ENCODE measurements around the gene ITGB2.

ITGB2 gene

DNA sequence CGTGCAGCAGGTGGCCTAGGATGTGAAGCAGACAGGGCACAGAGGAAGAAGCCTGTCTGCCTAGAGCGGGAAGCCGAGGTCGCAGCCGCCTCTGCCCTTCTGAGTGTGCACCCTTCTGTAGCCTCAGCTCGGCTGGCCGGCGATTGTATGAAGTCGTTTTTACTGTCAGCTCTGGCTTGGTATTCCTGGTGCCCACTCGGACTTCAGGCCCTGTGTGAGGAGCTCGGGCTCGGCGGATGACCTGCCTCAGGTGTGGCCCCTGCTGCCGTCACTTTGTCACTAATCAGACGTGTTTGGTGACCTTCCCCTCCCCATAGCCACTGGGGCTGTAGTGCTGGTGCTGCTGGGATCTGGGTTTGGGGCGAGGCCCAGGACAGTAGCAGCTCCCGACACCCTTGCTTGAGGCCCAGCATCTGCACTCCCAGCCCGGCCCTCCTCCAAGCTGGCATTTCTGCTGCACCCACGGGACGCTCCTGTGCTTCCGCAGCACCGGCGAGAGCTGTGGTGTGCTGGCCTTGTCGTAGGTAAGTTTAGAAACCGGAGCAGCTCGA is 37.3 kb upstream of the ITGB2 start:
- H3K4me3 ChIP-seq (ENCODE audit: low read depth, low read length), result no peak overlapping the region
- TF ChIP-seq, protein P1, sequence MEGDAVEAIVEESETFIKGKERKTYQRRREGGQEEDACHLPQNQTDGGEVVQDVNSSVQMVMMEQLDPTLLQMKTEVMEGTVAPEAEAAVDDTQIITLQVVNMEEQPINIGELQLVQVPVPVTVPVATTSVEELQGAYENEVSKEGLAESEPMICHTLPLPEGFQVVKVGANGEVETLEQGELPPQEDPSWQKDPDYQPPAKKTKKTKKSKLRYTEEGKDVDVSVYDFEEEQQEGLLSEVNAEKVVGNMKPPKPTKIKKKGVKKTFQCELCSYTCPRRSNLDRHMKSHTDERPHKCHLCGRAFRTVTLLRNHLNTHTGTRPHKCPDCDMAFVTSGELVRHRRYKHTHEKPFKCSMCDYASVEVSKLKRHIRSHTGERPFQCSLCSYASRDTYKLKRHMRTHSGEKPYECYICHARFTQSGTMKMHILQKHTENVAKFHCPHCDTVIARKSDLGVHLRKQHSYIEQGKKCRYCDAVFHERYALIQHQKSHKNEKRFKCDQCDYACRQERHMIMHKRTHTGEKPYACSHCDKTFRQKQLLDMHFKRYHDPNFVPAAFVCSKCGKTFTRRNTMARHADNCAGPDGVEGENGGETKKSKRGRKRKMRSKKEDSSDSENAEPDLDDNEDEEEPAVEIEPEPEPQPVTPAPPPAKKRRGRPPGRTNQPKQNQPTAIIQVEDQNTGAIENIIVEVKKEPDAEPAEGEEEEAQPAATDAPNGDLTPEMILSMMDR (IDR thresholded peaks at IDR 0.05; ENCODE audit: low read depth, low read length, missing control alignments), result no peak
- DNase-seq (ENCODE audit: low read depth), result no peak

DNA sequence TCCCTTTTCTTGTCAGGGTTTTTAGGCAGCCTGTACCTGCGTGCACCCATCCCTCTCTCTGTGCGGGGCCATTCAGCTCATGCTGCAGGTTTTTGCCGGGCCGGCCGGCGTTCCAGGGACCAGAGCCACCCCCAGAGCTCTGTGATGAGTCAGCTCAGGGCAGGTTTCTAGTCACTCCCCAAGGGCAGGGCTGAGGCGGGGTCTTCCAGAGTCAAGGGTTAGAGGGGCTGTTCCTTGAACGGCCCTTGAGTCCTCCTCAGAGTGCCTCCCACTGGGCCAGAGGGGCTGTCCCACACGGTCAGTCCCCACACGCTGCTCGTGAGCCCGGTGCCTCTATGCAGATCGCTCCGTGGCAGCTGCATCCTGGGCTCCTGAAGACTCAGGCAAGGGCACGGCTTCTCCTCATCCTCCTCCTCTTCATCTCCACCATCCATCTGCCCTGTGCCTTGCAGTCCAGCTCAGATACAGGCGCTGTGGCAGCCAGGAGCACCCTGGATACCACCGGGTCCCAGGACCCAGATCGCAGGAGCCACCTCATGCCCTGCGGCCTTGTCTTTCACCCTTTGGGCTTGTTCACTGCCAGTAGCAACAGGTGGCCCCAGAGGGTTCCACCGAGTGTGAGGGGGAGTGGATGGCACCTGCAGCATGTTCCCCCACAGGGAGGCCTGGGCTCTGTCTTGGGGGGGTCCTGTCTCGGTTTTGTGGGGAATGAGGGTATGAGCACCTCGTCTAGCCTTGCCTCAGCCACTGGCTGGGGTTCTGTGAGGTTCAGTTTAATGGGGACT is 36.5 kb upstream of the ITGB2 start:
- TF ChIP-seq, protein P1 (IDR thresholded peaks at IDR 0.05; ENCODE audit: low read depth, low read length, missing control alignments), result no peak
- H3K4me3 ChIP-seq (ENCODE audit: low read depth, low read length), result no peak overlapping the region
- no peak for DNase-seq (ENCODE audit: low read depth)

DNA sequence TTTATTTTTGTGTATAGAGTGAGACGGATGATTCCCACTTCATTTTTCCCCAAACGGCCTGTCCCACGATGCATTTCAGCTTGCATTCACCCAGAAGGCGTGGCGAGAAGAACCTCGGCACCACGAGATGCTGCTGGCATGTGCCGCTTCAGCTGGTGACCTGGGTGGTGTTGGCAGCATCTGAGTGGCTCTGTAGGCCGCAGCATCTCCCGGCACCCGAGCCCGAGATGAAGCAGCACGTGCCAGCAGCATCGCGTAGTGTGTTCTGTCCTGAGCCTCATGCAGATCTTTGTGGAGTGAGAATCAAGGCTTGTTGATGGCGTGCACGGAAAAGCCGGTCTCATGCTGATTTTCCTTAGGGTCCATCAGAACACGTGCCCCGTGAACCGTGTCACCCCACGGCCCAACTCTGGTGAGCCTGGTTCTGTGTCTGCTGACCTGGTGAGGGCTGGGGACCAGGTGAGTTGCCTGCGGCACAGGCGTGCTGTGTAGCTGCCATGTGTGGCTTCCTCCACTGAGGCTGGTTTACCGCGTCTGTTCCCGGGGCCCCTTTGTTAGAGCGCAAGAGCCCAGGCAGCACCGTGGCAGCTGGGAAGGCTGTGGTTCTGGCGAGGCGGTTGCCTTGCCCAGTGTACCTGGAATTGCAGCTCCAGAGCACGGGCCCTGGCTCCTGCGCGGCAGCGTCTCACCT is 35.8 kb upstream of the ITGB2 start:
- H3K4me3 ChIP-seq (ENCODE audit: low read depth, low read length), result no peak overlapping the region
- TF ChIP-seq, protein P1 (IDR thresholded peaks at IDR 0.05; ENCODE audit: low read depth, low read length, missing control alignments), result no peak
- no peak for DNase-seq (ENCODE audit: low read depth)

DNA sequence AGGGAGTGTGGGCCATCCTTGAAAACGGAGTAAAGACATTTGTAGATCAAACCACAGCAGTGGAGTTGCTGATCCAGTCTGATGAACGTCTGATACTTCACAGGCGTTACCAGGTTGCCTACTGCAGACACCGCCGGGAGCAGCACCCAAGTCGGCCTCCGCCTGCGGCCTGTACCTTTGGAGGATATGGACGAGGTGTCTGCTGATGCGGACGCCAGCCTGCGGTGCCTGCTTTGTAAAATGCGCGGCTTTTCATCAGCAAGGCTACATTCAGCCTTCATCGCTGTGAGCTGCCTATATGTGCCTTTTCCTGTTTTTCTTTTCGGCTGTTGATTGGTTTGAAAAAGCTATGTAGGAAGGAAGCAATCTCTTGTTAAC is 35.1 kb upstream of the ITGB2 start:
- DNase-seq (ENCODE audit: low read depth), result no peak
- TF ChIP-seq, protein P1 (IDR thresholded peaks at IDR 0.05; ENCODE audit: low read depth, low read length, missing control alignments), result no peak
- H3K4me3 ChIP-seq (ENCODE audit: low read depth, low read length), result no peak overlapping the region

DNA sequence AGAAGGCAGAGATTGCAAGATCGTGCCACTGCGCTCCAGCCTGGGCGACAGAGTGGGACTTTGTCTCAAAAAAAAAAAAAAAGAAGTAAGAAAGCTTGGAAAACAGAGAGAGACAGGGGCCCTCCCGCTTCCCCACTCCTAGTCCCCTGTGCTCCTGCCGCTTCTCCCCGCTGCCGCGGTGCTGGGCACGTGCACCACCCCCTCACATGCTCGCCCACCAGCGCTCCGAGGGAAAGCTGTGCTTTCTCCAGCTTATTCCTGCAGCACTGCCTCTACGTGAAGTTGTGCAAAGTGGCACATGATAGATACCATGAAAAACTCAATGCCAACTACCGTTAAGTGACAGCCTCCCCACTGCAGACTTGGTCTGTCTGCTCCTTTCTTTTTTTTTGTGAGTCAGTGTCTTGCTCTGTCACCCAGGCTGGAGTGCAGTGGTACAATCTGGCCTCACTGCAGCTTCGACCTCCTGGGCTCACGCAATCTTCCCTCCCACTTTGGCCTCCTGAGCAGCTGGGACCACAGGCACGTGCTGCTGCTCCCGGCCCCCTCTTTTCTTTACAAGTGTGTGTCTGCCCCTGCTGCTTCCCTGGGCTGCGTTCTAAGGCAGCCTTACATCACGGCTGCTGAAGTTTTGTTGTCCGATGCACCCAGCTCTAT is 34.6 kb upstream of the ITGB2 start:
- TF ChIP-seq, protein P1 (IDR thresholded peaks at IDR 0.05; ENCODE audit: low read depth, low read length, missing control alignments), result no peak
- no peak overlapping the region for H3K4me3 ChIP-seq (ENCODE audit: low read depth, low read length)
- no peak for DNase-seq (ENCODE audit: low read depth)

DNA sequence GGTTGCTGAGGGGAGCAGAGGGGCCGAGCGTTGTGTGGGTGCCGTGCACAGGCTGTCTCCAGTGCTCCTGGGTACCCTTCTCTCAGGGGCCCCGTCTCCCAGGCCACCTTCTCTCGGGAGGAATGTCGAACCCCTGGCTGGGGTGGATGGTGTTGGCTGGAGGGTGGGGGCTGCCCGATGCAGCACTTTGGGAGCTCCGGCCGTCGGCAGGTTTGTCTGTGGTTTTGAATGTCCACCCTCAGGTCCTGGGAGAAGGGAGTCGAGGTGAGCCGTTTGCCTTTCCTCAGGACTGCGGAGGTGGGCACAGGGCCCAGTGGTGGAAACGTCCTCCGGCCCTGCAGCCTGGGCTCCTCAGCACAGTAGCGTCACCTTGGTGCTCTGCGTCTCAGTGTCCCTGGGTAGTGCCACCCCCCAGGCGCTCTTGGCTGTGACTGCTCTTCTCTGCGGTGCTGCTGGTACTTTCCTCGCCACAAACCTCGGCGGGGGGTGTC is 33.6 kb upstream of the ITGB2 start:
- no peak for DNase-seq (ENCODE audit: low read depth)
- TF ChIP-seq, protein P1 (IDR thresholded peaks at IDR 0.05; ENCODE audit: low read depth, low read length, missing control alignments), result no peak
- no peak overlapping the region for H3K4me3 ChIP-seq (ENCODE audit: low read depth, low read length)

Measured in GM12864 (cell line).